Esophagus muscularis mucosa (tissue), 4 donors: Measurements from ENCODE around the gene NR1I3. TPM values are rescaled to one million over a fixed set of nuclear protein-coding genes. Genes with fewer than 3 reads are reported as not detected.
"Not testable (repeated sequence)": the region's sequence is repeated elsewhere in the genome, so short reads cannot be mapped to it uniquely, and the experiment has no call there.

Experiments used
- DNase-seq: peaks from one replicate; pipeline ENCODE4 v3.0.0-alpha.2; 2017; ENCODE audit errors: extremely low spot score
- H3K27ac ChIP-seq, 4 donors: fragments of 200-600 bp; sonication (generic); replicated peaks in 1 of 4; 1 replicate in 3 of 4; 2 replicates in 1 of 4; pipeline ENCODE4 v1.5.1; 2016 to 2019; ENCODE audit warnings: mild to moderate bottlenecking in 1 of 4
- H3K27me3 ChIP-seq, 4 donors: fragments of 200-600 bp; sonication (generic); one replicate each; pipeline versions ENCODE4 v1.5.1 to v1.6.0; 2016 to 2019
- H3K36me3 ChIP-seq, 4 donors: fragments of 200-600 bp; sonication (generic); one replicate each; pipeline ENCODE4 v1.5.1; 2016 to 2019
- H3K4me1 ChIP-seq, 4 donors: fragments of 200-600 bp; sonication (generic); one replicate each; pipeline ENCODE4 v1.5.1; 2016 to 2019
- H3K4me3 ChIP-seq, 4 donors: fragments of 200-600 bp; sonication (generic); 1 replicate in 2 of 4; 2 replicates in 2 of 4; pipeline ENCODE4 v1.5.1; 2016 to 2019; ENCODE audit warnings: mild to moderate bottlenecking in 4 of 4, moderate library complexity in 1 of 4
- H3K9me3 ChIP-seq, 4 donors: fragments of 200-600 bp; sonication (generic); 1 replicate in 3 of 4; 2 replicates in 1 of 4; pipeline ENCODE4 v1.5.1; 2016 to 2019
- CTCF ChIP-seq, 3 experiments: fragments of 200-600 bp in 2 of 3; fragments of 450-650 bp in 1 of 3; sonication (generic) in 2 of 3; IDR thresholded peaks; one replicate each; pipeline ENCODE4 v1.5.1; 2017 to 2019; ENCODE audit warnings: antibody characterized with exemption in 3 of 3, mild to moderate bottlenecking in 2 of 3, moderate library complexity in 1 of 3
- EP300 ChIP-seq: sonication (generic); formaldehyde crosslinking; IDR thresholded peaks from one replicate; pipeline ENCODE4 v1.6.1; 2017; ENCODE audit warnings: antibody characterized with exemption
- POLR2A ChIP-seq: fragments of 450-650 bp; IDR thresholded peaks from one replicate; pipeline ENCODE4 v1.6.1; 2017; ENCODE audit warnings: antibody characterized with exemption, moderate library complexity, mild to moderate bottlenecking, low read depth
- POLR2AphosphoS5 ChIP-seq, 2 donors: sonication (generic); formaldehyde crosslinking; IDR thresholded peaks; one replicate each; pipeline ENCODE4 v1.6.1; 2017; ENCODE audit warnings: antibody characterized with exemption in 2 of 2
- WGBS: methylation state at CpG from one replicate; pipeline ENCODE4 v1.1.5; 2018; 5-methylcytosine and 5-hydroxymethylcytosine counted together
- intact Hi-C: fragments of 100-400 bp; cut with DNase I; formaldehyde crosslinking; loops from one replicate; pipeline ENCODE4 v1.15.1; 2023
- total RNA-seq, 4 donors: library from RNA; depleted of rRNA; stranded (reverse); fragments of >200 nt; gene quantifications; one replicate each; pipeline versions ENCODE4 v1.1.0 to v1.2.1, GENCODE V29; 2016

Gene NR1I3
- total RNA-seq, 4 donors from 2014 or later: not detected

GRCh38 chr1:161225534-161226319 is 12.3 kb downstream of the NR1I3 start, which contains the start of gene TOMM40L:
TOMM40L (plus strand) TSS chr1:161226060; CDS start chr1:161226490, 430 bp downstream.
- intact Hi-C loops: loop anchor here (2.0 to 5.0 kb wide), 3 partner anchors 65 to 157 kb away; partner anchors contain the start of gene MPZ
- H3K27me3 ChIP-seq: no peaks in the 10 kb centered on the region
- no peaks in the 10 kb centered on the region for H3K9me3 ChIP-seq
- peaks cover 26 to 30% (median 27%) of the 10 kb centered on the region in 4 donors for H3K4me1 ChIP-seq
- 7% methylated on average over 16 of the region's 16 CpGs for WGBS
- peak within 1 kb of the TSS; percentile 71 to 90 (median 80) for H3K4me3 ChIP-seq
- H3K27ac ChIP-seq: peak within 1 kb of the TSS; percentile 80 to 88 (median 82)
- peak; percentile 97 for DNase-seq
- H3K36me3 ChIP-seq: peaks cover 20 to 33% (median 28%) of the 10 kb centered on the region in 4 donors
- TF ChIP-seq POLR2AphosphoS5 (IDR thresholded peaks at IDR 0.05) (peak; percentile 63 to 79), EP300 (no peak), CTCF (IDR thresholded peaks at IDR 0.05) (peak; percentile 46 to 64 (median 59)), POLR2A (no peak)

- intact Hi-C loops: loop anchor here (5.0 kb wide), 1 partner anchor 82 kb away; the partner anchor contains the start of gene MPZ
- no peak for TF ChIP-seq POLR2AphosphoS5 (IDR thresholded peaks at IDR 0.05)
- no peak for TF ChIP-seq POLR2A
- TF ChIP-seq CTCF (IDR thresholded peaks at IDR 0.05): no peak
- no peak for TF ChIP-seq EP300
- peak overlapping the region in 3 of 4 donors; percentile 27 to 82 (median 71) for H3K4me3 ChIP-seq
Measured at GRCh38 chr1:161225178-161225533, 12.8 kb downstream of the NR1I3 start.

GRCh38 chr1:161224695-161225087 is 13.3 kb downstream of the NR1I3 start:
- peak overlapping the region in 2 of 4 donors; percentile 77 to 88 for H3K27ac ChIP-seq
- WGBS: 85% methylated on average over 13 of the region's 13 CpGs

More at GRCh38 chr1:161225178-161225533, 12.8 kb downstream of the NR1I3 start:
- Histone ChIP-seq H3K27me3 (no peaks in the 10 kb centered on the region), H3K4me1 (peaks cover 26 to 30% (median 27%) of the 10 kb centered on the region in 4 donors), H3K27ac (peak overlapping the region; percentile 77 to 88 (median 80)), H3K36me3 (peaks cover 15 to 27% (median 23%) of the 10 kb centered on the region in 4 donors), H3K9me3 (no peaks in the 10 kb centered on the region)
- WGBS: 70% methylated on average over 7 of the region's 7 CpGs
- no peak for DNase-seq

GRCh38 chr1:161223805-161224694 is 14.0 kb downstream of the NR1I3 start:
- 87% methylated on average over 7 of the region's 7 CpGs for WGBS
- DNase-seq: no peak
- H3K27ac ChIP-seq: no peak overlapping the region
- TF ChIP-seq POLR2A (no peak), POLR2AphosphoS5 (IDR thresholded peaks at IDR 0.05) (no peak), CTCF (IDR thresholded peaks at IDR 0.05) (no peak), EP300 (no peak)
- intact Hi-C loops: no loop called here
- H3K27me3 ChIP-seq: no peaks in the 10 kb centered on the region
- H3K4me3 ChIP-seq: no peak overlapping the region
- no peaks in the 10 kb centered on the region for H3K9me3 ChIP-seq
- H3K36me3 ChIP-seq: peaks cover 10 to 16% (median 12%) of the 10 kb centered on the region in 4 donors
- H3K4me1 ChIP-seq: peaks cover 26 to 30% (median 27%) of the 10 kb centered on the region in 4 donors

More at GRCh38 chr1:161224695-161225087, 13.3 kb downstream of the NR1I3 start:
- not testable (repeated sequence) for H3K27me3 ChIP-seq, H3K4me3 ChIP-seq, DNase-seq, H3K9me3 ChIP-seq
- peaks cover 26 to 30% (median 27%) of the 10 kb centered on the region in 4 donors for H3K4me1 ChIP-seq
- intact Hi-C loops: loop anchor here (5.0 kb wide), 1 partner anchor 83 kb away; the partner anchor contains the start of gene MPZ
- H3K36me3 ChIP-seq: peaks cover 11 to 22% (median 19%) of the 10 kb centered on the region in 4 donors
